Prostate gland (tissue), 2 donors: Measurements from ENCODE around the gene DEFB121. TPM values are rescaled to one million over a fixed set of nuclear protein-coding genes. Genes with fewer than 3 reads are reported as not detected.
"Not testable (repeated sequence)": the region's sequence is repeated elsewhere in the genome, so short reads cannot be mapped to it uniquely, and the experiment has no call there.

Source experiments
- DNase-seq: peaks from one replicate; pipeline ENCODE4 v3.0.0-alpha.2; 2019; ENCODE audit warnings: low spot score
- H3K27ac ChIP-seq, 2 donors: fragments of 200-600 bp; sonication (generic); 2 replicates each; pipeline ENCODE4 v1.5.1; 2017 to 2019
- H3K27me3 ChIP-seq: fragments of 200-600 bp; sonication (generic); replicated peaks from 2 replicates; pipeline ENCODE4 v1.5.1; 2019; ENCODE audit not compliant: insufficient read depth
- H3K36me3 ChIP-seq, 2 donors: fragments of 200-600 bp; sonication (generic); 1 replicate in 1 of 2; 2 replicates in 1 of 2; pipeline versions ENCODE4 v1.5.1 to v1.8.1; 2017 to 2019
- H3K4me1 ChIP-seq: fragments of 200-600 bp; sonication (generic); replicated peaks from 2 replicates; pipeline ENCODE4 v1.5.1; 2019
- H3K4me3 ChIP-seq, 2 donors: fragments of 200-600 bp; sonication (generic); 2 replicates each; pipeline ENCODE4 v1.5.1; 2017 to 2019
- H3K9me3 ChIP-seq: fragments of 200-600 bp; sonication (generic); 2 replicates; pipeline ENCODE4 v1.5.1; 2017
- CTCF ChIP-seq, 4 experiments: fragments of 200-600 bp in 2 of 4; fragments of 450-650 bp in 2 of 4; sonication (generic) in 2 of 4; IDR thresholded peaks; 1 replicate in 3 of 4; 2 replicates in 1 of 4; pipeline ENCODE4 v1.5.1; 2016 to 2019; ENCODE audit warnings: antibody characterized with exemption in 4 of 4, mild to moderate bottlenecking in 2 of 4, moderate library complexity in 2 of 4
- POLR2A ChIP-seq: fragments of 450-650 bp; IDR thresholded peaks from one replicate; pipeline ENCODE4 v1.6.1; 2016; ENCODE audit warnings: antibody characterized with exemption, mild to moderate bottlenecking
- POLR2AphosphoS5 ChIP-seq: sonication (generic); formaldehyde crosslinking; IDR thresholded peaks from one replicate; pipeline ENCODE4 v1.6.1; 2017; ENCODE audit warnings: antibody characterized with exemption
- WGBS: methylation state at CpG from one replicate; pipeline ENCODE4 v1.1.5; 2018; 5-methylcytosine and 5-hydroxymethylcytosine counted together
- intact Hi-C: fragments of 100-400 bp; cut with DNase I; formaldehyde crosslinking; loops from one replicate; pipeline ENCODE4 v1.14.2; 2022
- total RNA-seq, 2 donors: library from RNA; depleted of rRNA; stranded (reverse); fragments of >200 nt; gene quantifications; one replicate each; pipeline ENCODE4 v1.1.0, GENCODE V29; 2016

The DEFB121 gene
- total RNA-seq, 2 donors from 2014 or later = not detected

GRCh38 chr20:31446084-31446819 lies 40.2 kb upstream of the DEFB121 start:
- Histone ChIP-seq H3K9me3 (no peaks in the 10 kb centered on the region), H3K36me3 (no peaks in the 10 kb centered on the region), H3K4me1 (no peaks in the 10 kb centered on the region), H3K27ac (no peak overlapping the region), H3K4me3 (no peak overlapping the region), H3K27me3 (no peaks in the 10 kb centered on the region)
- DNase-seq = no peak
- intact Hi-C loops = no loop called here
- TF ChIP-seq POLR2AphosphoS5 (no peak), CTCF (IDR thresholded peaks at IDR 0.05) (no peak), POLR2A (no peak)
- WGBS = 65% methylated on average over 12 of the region's 12 CpGs

- 83% methylated on average over 16 of the region's 16 CpGs for WGBS
- TF ChIP-seq POLR2AphosphoS5 (no peak), CTCF (IDR thresholded peaks at IDR 0.05) (no peak), POLR2A (no peak)
- Histone ChIP-seq H3K4me3 (no peak within 1 kb of the TSS), H3K9me3 (no peaks in the 10 kb centered on the region), H3K27ac (no peak within 1 kb of the TSS), H3K27me3 (no peaks in the 10 kb centered on the region), H3K4me1 (no peaks in the 10 kb centered on the region), H3K36me3 (no peaks in the 10 kb centered on the region)
- intact Hi-C loops = no loop called here
- DNase-seq = no peak
Measured at GRCh38 chr20:31440012-31440659, 34.1 kb upstream of the DEFB121 start, which contains the start of gene DEFB123. DEFB123 (plus strand) TSS chr20:31440632; CDS start chr20:31440699, 67 bp downstream.

GRCh38 chr20:31430568-31431115 lies 24.6 kb upstream of the DEFB121 start:
- Histone ChIP-seq H3K4me1 (no peaks in the 10 kb centered on the region), H3K27me3 (no peaks in the 10 kb centered on the region), H3K36me3 (no peaks in the 10 kb centered on the region), H3K4me3 (no peak overlapping the region), H3K27ac (no peak overlapping the region), H3K9me3 (no peaks in the 10 kb centered on the region)
- intact Hi-C loops = no loop called here
- DNase-seq = no peak
- WGBS = 71% methylated on average over 4 of the region's 4 CpGs
- TF ChIP-seq POLR2A (no peak), CTCF (IDR thresholded peaks at IDR 0.05) (no peak), POLR2AphosphoS5 (no peak)

- H3K4me3 ChIP-seq, DNase-seq, H3K27ac ChIP-seq, H3K27me3 ChIP-seq, H3K4me1 ChIP-seq, intact Hi-C loops, H3K36me3 ChIP-seq, H3K9me3 ChIP-seq: not testable (repeated sequence)
- WGBS = 93% methylated on average over 25 of the region's 31 CpGs
Measured at GRCh38 chr20:31427576-31427975, 21.6 kb upstream of the DEFB121 start.

- H3K4me1 ChIP-seq = not testable (repeated sequence)
Measured at GRCh38 chr20:31426891-31427551, 21.0 kb upstream of the DEFB121 start.

More at GRCh38 chr20:31426891-31427551, 21.0 kb upstream of the DEFB121 start:
- DNase-seq, H3K9me3 ChIP-seq, intact Hi-C loops, H3K27me3 ChIP-seq, H3K36me3 ChIP-seq, H3K27ac ChIP-seq, H3K4me3 ChIP-seq: not testable (repeated sequence)
- whole genome bisulfite sequencing = 94% methylated on average over 14 of the region's 48 CpGs
